ENCODE measurements around the gene BRINP3.
"Not testable (repeated sequence)": the region's sequence is repeated elsewhere in the genome, so short reads cannot be mapped to it uniquely, and the experiment has no call there.

BRINP3 gene

DNA sequence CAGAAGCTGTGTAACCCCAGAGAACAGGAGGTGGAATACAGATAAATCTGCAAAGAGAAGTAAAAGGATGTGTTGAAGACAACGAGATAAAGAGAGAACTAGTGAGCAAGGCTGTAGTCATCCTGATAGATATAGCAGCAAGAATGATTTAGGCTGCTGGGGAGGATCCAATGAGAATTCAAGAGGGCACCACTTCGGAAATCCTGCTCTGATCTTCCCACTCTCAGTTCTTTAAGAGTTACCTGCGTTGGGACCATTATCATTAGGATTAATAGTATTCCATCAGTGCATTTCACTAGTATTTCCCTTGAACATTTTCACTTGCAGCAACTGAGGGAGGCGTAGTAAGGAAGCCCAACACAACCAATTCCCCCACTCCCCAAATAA is at the start of gene BRINP3:
Gene BRINP3, minus strand, starts transcription at position 103 of the 387 bp plus-strand sequence.
- POLR2A ChIA-PET (ENCODE audit: low non-redundant PET) = no interaction called here
- TF ChIP-seq, protein P1, sequence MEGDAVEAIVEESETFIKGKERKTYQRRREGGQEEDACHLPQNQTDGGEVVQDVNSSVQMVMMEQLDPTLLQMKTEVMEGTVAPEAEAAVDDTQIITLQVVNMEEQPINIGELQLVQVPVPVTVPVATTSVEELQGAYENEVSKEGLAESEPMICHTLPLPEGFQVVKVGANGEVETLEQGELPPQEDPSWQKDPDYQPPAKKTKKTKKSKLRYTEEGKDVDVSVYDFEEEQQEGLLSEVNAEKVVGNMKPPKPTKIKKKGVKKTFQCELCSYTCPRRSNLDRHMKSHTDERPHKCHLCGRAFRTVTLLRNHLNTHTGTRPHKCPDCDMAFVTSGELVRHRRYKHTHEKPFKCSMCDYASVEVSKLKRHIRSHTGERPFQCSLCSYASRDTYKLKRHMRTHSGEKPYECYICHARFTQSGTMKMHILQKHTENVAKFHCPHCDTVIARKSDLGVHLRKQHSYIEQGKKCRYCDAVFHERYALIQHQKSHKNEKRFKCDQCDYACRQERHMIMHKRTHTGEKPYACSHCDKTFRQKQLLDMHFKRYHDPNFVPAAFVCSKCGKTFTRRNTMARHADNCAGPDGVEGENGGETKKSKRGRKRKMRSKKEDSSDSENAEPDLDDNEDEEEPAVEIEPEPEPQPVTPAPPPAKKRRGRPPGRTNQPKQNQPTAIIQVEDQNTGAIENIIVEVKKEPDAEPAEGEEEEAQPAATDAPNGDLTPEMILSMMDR (conservative IDR thresholded peaks at IDR 0.05; ENCODE audit: low read depth) = no peak
- no peak for DNase-seq (ENCODE audit: low spot score)
- no peak within 1 kb of the TSS for H3K27ac ChIP-seq
- CTCF ChIA-PET = no interaction called here

DNA sequence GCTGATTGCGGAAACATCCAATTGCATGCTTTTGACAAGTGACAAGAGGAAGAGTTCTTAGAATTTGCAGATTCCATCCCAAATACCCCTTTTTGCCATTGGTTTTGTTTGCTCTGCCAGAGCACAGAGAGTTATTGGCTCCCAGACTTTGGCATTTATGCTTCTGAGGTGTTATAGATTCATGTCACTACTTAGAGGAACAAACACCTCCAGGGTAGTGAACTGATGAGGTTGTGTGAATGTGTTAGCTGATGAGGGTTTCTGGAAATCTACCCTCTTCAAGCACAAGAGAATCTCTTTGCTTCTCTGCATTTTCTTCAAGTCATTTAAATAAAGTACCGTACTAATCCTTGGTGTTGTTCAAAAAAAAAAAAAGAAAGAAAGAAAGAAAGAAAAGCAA is 33.9 kb upstream of the BRINP3 start:
- ChIA-PET CTCF (interaction anchor here (0.6 to 0.7 kb wide), 2 partner anchors 12 to 1229 kb away, joined by 4 read pairs; no protein-coding TSS in a partner anchor), POLR2A (ENCODE audit: low non-redundant PET) (no interaction called here)
- TF ChIP-seq, protein P1 (conservative IDR thresholded peaks at IDR 0.05; ENCODE audit: low read depth) = no peak
- no peak for DNase-seq (ENCODE audit: low spot score)
- H3K27ac ChIP-seq = no peak overlapping the region

DNA sequence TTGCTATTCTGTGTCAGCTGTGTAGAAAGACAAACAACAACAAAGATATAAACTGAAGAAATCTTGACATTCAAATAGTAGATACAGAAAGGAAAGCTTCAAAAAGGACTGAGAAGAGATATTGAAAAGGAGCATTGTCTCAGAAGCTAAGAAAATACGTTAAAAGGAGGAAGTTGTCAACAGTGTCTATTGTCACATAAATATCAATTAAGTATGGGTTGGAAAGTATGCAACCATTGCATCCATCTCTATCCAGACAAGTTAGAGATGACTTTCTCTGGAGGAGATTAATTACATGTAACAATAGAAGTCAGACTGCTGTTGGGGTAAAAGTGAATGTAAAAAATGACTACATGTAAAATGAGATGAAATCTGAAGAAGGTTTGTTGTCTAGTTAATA is 29.7 kb upstream of the BRINP3 start:
- H3K27ac ChIP-seq = no peak overlapping the region
- CTCF ChIA-PET = interaction anchor here (0.6 kb wide), 2 partner anchors 125 to 1863 kb away, joined by 3 read pairs; no protein-coding TSS in a partner anchor
- DNase-seq (ENCODE audit: low spot score) = no peak
- POLR2A ChIA-PET (ENCODE audit: low non-redundant PET) = no interaction called here
- TF ChIP-seq, protein P1 (conservative IDR thresholded peaks at IDR 0.05; ENCODE audit: low read depth) = no peak

DNA sequence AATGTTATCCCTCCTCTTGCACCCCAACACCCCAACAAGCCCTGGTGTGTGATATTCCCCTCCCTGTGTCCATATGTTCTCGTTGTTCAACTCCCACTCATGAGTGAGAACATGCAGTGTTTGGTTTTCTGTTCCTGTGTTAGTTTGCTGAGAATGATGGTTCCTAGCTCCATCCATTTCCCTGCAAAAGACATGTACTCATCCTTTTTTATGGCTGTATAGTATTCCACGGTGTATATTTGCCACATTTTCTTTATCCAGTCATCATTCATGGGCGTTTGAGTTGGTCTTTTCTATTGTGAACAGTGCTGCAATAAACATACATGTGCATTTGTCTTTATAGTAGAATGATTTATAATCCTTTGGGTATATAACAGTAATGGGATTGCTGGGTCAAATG is 26.9 kb upstream of the BRINP3 start:
- CTCF ChIA-PET = interaction anchor here (0.5 kb wide), 1 partner anchor 462 kb away, joined by 6 read pairs; no protein-coding TSS in a partner anchor
- H3K27ac ChIP-seq; DNase-seq (ENCODE audit: low spot score); POLR2A ChIA-PET (ENCODE audit: low non-redundant PET): not testable (repeated sequence)

DNA sequence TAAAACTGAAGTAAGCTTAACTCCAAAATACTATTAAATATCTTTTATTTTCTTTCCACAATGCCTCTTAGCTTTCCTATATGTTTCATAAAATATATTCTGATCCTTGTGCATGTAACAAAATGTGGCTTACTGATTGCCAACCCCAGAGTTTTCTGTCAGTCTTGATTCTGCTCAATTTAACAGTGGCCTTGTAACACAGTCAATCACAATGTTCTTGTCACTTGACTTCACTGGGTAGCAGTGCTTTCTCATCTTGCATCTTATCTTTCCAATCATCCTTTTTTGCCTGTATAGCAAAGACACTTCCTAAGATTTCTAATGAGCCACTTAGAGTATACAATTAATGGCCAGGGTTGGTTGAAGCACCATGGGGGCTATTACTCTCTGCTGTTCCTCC is 19.9 kb upstream of the BRINP3 start:
- DNase-seq (ENCODE audit: low spot score) = no peak
- no peak overlapping the region for H3K27ac ChIP-seq
- POLR2A ChIA-PET (ENCODE audit: low non-redundant PET) = no interaction called here
- CTCF ChIA-PET = interaction anchor here (0.6 kb wide), 1 partner anchor 8 kb away, joined by 5 read pairs; no protein-coding TSS in a partner anchor
- TF ChIP-seq, protein P1 (conservative IDR thresholded peaks at IDR 0.05; ENCODE audit: low read depth) = no peak

DNA sequence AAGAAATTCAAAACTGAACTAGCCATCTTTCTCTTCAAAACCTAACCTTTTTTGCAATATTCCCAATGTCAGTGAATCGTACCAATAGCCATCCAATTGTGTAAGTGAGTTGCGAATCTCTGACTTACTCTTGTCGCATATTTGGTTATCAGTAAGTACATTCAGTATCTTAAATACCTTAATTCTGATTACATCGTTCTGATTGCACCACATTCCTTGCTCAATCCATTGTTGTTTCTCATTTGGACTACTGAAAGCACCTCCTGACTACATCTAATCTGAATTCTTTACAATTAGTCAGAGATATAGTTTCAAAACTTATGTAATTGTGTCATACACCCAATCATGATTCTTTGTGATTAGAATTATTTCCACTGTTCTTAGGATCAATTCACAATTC is 16.8 kb upstream of the BRINP3 start:
- DNase-seq (ENCODE audit: low spot score) = no peak
- TF ChIP-seq, protein P1 (conservative IDR thresholded peaks at IDR 0.05; ENCODE audit: low read depth) = no peak
- POLR2A ChIA-PET (ENCODE audit: low non-redundant PET) = no interaction called here
- no peak overlapping the region for H3K27ac ChIP-seq
- CTCF ChIA-PET = interaction anchor here (0.9 kb wide), 1 partner anchor 24 kb away, joined by 3 read pairs; no protein-coding TSS in a partner anchor

DNA sequence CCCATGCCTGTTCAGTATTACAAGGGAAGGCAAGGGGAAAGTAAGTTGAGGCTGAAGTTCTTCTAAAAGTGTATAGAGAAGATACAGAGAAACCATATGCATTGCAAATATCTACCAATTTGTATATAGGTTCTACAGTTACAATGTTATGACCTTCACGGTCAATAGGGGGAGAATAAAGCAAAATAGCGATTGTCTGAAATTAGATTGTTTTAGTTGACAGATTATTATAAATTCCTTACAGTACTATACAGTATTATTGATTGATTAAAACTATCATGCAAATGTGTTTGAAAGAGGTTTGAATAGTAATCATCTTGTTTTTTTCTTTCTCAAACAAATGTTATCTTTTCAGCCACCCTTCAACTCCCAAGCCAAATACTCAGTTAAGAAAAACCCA is 13.7 kb upstream of the BRINP3 start:
- ChIA-PET CTCF (no interaction called here), POLR2A (ENCODE audit: low non-redundant PET) (no interaction called here)
- no peak overlapping the region for H3K27ac ChIP-seq
- no peak for DNase-seq (ENCODE audit: low spot score)
- TF ChIP-seq, protein P1 (conservative IDR thresholded peaks at IDR 0.05; ENCODE audit: low read depth) = no peak
